HuH-7.5 (cell line): ENCODE results near the gene KANSL1L.
"Not testable (repeated sequence)": the region's sequence is repeated elsewhere in the genome, so short reads cannot be mapped to it uniquely, and the experiment has no call there.

Experiments
- DNase-seq: peaks from one replicate; pipeline ENCODE4 v3.0.0; 2011; ENCODE audit warnings: low spot score

Gene KANSL1L

GRCh38 chr2:210177115-210177514 lies 5.9 kb upstream of the KANSL1L start:
- not testable (repeated sequence) for DNase-seq

DNA sequence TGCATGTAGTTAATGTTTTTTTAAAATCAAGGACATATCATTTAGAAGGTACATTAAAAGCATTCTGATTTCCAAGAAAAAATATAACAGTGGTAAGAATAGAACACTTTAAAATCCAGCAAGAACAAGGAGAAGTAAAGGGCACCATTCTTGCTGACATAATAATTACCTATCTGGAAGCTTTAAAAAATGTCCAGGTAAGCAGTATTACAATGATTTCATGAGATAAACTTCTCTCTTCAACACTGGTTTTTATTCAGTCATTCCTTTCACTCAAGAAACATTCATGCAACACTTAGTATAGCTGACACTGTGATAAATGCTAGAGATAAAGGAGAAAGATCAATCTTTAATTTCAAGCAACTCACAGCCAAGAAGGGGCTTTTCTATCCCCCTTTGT lies 2.9 kb upstream of the KANSL1L start:
- no peak for DNase-seq

DNA sequence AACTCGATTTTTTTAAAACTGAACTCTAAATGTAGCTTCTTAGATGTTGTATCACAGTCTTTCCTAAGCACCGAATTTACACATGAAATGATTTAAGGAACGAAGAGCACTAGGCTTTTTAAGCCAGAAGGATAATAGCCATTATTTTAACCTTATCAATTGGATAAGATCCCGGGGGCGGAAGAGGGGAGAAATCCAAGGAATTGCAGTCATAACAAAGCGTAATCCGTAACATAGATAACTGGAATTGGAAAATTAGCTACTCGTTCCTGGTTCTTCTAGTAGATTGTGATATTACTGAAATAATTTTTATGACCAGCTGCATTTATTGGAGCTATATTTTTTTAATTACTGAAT lies 988 bp upstream of the KANSL1L start:
- no peak for DNase-seq

GRCh38 chr2:210170446-210171303 lies 534 bp downstream of the KANSL1L start:
- DNase-seq, result peak; percentile 74

GRCh38 chr2:210170196-210170445 lies 1.1 kb downstream of the KANSL1L start:
- no peak for DNase-seq

DNA sequence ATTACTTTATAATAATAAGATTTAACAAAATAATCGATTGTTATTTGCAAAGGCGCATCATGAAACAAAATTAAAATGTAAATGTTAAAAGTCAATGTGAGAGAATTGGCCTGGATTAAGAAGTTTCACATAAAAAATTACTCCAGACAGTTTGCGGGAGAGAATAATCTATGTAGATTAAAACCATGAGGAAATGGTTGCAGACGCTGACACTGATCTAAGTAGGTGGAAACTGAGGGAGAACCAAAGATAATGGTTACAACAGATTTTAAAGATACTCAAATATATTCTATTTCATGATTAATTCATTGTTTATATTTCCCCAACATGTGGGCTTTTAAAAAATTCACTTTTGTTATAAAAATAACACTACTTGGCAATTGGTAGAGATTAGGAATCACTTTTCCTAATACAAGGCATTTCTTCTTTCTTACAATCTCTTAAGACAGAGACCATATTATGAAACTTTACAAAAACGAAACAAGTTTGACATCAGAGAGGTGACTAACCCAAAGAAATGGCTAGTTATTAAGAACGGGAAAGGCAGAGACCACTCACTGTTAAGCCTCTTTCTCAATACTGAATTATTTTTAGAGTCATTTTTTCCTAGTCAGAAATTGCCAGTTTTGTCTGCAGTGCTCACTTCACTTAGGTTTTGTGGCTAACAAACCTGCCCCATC lies 1.6 kb downstream of the KANSL1L start:
- no peak for DNase-seq

GRCh38 chr2:210167227-210167626 lies 4.0 kb downstream of the KANSL1L start:
- DNase-seq, result no peak

DNA sequence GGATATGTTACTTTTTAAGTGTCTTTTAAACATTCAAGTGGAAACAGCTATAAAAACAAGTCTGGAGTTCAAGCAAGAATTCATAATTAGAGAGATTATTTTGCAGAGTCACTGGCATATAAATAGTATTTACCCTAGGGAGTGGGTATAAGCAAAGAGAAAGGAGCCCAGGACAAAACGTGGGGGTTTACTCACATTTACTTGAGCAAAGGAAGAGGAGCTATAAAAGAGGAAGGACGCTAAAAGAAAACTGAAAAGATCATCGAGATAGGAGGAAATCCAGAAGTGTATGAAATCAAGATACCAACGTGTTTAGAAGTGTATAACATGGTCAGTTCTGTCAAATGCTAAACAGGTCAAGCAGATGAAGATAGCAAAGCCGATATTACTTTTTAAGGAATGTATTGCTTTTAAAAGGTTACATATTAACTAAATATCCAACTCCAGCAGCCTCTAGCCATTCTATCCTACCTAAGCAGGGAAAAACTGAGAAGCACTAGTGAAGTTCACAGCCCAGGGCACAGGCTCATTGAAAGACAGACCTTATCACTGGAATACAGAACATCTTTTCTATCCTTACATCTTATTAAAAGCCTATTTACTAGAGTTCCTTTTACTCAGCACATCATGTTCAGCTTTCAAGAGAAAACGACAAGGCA lies 8.6 kb downstream of the KANSL1L start:
- DNase-seq, result no peak

DNA sequence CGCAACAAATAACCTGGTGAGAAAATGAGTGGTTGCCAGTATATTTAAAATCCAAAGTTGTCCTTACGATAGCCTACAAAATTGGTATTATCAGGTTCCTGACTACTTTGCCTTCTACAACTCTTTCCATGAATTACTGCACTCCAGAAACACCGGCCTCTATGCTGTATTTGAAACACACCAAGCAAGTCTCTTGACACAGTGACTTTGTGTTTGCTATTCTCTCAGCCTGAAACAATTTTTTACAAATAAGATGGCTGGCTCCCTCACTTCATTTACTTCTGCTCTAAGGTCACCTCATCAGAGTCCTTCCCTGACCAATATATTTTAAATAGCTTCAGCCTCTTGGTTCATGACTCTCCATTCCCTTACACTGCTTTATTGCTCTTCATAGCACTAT lies 12.2 kb downstream of the KANSL1L start:
- DNase-seq, result no peak

GRCh38 chr2:210158236-210158635 lies 13.0 kb downstream of the KANSL1L start:
- no peak for DNase-seq

- DNase-seq, result no peak
Measured at GRCh38 chr2:210157526-210157925, 13.7 kb downstream of the KANSL1L start.

DNA sequence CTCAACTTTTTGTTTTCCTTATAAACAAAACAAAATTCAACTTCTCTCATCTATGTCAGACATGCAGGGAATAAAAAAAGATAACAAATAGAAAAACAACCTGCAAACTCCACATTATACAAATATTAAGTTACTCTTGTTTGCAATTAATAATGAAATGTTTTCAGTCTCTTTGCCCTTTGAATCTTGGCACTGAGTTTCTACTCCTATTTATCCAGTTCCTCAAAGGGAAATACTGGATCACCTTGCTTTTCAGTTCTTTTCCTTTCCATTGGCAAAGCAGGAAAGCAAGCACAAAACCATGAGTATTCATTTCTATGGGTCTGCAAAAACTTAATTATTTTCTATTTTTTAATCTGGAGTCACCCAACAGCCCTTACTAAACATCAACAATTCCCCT lies 23.6 kb downstream of the KANSL1L start:
- DNase-seq, result no peak

GRCh38 chr2:210132239-210132638 lies 39.0 kb downstream of the KANSL1L start:
- DNase-seq, result no peak

DNA sequence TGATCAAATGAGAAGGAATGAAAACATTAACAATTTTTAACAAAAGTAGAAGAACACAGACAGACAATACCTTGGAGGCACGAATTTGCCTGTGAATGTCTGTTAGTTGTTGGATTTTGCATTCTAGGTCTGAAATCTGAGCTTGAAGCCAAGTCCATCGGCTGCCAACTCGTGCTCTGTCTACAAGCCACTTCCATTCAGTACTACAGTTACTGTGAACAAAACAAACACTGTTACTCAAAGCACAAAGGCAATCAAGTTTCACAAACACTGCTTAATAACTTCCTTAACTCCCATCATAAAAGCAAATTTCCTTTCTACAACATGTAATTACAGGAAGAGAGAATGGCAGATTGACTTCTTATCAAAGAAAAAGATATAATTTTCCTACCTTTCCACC lies 42.2 kb downstream of the KANSL1L start:
- DNase-seq, result no peak

DNA sequence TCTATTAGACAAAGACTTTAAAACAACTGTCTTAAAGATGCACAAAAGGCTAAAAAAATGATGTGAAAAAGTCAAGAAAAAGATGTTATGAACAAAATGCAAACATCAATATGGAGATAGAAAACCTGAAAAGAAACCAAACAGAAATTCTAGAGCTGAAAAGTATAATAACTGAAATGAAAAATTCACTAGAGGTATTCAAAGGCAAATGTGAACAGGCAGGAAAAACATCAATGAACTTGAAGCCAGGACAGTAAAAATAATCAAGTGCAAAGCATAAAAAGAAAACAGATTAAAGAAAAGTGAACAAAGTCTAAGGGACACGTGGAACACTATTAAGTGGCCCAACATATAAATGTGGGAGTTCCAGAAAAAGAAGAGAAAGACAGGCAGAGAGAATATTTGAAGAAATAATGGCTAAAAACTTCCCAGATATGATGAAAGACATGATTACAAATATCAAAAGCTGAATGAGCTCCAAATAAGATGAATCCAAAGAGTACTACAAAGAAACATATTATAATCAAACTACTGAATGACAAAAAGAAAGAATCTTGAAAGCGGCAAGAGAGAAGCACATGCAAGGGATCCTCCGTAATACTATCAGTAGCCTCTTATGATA lies 57.5 kb downstream of the KANSL1L start:
- DNase-seq, result no peak

- no peak for DNase-seq
Measured at GRCh38 chr2:210112871-210113270, 58.3 kb downstream of the KANSL1L start.

- DNase-seq, result no peak
Measured at GRCh38 chr2:210099940-210100339, 71.3 kb downstream of the KANSL1L start.

DNA sequence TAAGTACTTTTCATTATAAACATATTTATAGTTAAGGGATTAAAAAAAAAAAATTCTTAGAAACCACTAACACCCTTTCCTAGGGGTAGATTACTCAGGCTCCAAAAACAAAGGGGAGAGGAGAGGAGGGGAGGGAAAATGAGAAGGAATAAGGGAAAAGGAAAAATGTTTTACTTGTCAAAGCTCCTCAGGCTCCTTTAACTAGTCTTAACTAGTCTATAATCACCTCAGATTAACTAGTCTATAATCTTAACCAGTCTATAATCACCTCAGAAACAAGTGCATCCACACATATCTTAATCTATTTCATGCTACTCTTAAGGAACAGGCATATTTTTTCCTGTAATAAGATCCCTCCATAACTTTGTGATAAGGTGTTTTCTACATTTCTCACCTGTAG lies 76.4 kb downstream of the KANSL1L start:
- no peak for DNase-seq

GRCh38 chr2:210092791-210093190 lies 78.4 kb downstream of the KANSL1L start:
- no peak for DNase-seq

DNA sequence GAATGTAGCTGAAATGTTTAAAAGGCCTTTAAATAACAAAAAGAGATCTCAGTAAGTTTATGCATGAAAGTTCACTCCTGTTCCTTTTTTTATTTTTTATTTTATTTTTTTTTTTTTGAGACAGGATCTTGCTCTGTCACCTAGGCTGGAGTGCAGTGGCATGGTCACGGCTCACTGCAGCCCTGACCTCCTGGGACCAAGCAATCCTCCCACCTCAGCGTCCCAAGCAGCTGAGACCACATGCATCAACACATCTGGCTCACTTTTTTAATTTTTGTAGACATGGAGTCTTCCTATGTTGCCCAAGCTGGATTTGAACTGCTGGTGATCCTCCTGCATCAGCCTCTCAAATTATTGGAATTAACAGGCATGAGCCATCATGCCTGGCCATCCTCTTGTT lies 84.3 kb downstream of the KANSL1L start:
- no peak for DNase-seq

DNA sequence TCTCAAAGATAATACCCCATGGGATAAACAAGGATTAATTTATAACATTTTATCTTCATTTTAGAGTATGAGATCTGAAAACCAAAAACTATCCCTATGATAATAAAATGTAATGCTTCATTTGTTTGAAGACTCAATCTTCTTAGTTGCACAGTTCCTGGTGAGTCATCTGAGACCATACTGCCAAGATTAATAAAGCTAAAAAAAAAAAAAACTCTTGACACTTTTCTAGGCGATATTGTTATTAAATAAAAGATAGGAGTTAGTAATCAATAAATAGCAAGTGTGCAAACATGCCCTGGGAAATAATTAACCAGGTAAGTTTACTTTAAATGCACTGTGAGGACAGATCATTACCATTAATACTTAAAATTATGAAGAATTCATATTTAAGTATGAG lies 84.9 kb downstream of the KANSL1L start:
- no peak for DNase-seq

DNA sequence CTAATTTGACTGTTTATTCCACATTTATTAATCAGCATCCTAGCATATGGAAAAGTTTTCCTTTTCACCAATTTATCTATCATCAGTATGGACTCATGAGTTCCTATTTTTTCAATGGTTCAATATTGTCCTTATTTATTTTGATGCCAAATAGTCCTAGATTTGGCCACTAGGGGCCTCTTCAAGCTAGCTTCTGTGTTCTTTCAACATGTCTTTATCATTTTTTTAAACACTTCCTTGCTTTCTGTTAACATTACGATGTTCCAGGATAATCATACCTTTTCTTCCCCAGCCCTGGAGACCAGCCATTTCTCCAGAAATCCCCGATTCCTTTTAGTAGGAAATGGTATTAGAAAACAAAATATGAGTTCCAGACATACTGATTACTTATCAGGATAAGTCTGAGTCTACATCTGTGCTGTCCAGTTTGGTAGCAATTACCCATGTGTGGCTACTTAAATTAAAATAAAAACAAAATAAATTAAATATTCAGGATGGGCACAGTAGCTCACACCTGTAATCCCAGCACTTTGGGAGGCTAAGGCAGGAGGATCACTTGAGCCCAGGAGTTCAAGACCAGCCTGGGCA lies 98.2 kb downstream of the KANSL1L start:
- no peak for DNase-seq

DNA sequence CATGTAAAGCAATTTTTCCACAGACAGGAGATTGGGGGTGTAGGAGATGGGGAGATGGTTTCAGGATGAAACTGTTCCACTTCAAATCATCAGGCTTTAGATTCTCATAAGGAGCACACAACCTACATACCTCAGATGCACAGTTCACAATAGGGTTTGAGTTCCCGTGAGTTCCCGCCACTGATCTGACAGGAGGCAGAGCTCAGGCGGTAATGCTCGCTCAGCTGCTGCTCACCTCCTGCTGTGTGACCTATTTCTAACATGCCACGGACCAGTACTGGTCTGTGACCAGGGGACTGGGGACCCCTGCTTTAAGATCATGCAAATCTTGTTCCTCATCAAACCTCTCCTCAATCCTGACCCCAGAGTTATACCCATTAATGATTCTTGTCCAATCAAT lies 98.7 kb downstream of the KANSL1L start:
- DNase-seq, result no peak
